Jurkat, Clone E6-1 (cell line): ENCODE results near the gene MACC1.

Experiments used
- DNase-seq: peaks from one replicate; pipeline ENCODE4 v3.0.0-alpha.2; 2011; ENCODE audit warnings: low read depth, low spot score
- H3K4me3 ChIP-seq: 2 replicates; pipeline ENCODE4 v1.5.1; 2011; ENCODE audit warnings: mild to moderate bottlenecking, low read length, control low read depth, moderate library complexity

The MACC1 gene

DNA sequence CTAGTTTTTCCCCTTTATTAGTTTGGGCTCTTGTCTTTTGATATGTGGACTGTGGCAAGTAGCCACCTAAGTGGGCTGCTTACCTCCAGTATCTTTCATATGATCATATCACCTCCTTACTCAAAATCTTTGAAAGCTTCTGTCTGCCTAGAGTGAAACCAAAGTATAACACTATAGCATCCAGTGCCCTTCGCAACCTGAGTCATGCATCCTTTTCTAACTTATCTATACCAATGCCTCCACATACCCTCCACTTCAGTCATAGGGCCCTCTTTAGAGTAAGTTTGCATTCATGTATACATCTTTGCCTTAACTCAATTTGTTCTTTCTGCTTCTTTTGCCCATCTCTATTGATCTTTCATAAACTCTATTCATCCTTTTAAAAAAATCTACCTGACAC is 15.7 kb upstream of the MACC1 start:
- DNase-seq = no peak
- no peak overlapping the region for H3K4me3 ChIP-seq

DNA sequence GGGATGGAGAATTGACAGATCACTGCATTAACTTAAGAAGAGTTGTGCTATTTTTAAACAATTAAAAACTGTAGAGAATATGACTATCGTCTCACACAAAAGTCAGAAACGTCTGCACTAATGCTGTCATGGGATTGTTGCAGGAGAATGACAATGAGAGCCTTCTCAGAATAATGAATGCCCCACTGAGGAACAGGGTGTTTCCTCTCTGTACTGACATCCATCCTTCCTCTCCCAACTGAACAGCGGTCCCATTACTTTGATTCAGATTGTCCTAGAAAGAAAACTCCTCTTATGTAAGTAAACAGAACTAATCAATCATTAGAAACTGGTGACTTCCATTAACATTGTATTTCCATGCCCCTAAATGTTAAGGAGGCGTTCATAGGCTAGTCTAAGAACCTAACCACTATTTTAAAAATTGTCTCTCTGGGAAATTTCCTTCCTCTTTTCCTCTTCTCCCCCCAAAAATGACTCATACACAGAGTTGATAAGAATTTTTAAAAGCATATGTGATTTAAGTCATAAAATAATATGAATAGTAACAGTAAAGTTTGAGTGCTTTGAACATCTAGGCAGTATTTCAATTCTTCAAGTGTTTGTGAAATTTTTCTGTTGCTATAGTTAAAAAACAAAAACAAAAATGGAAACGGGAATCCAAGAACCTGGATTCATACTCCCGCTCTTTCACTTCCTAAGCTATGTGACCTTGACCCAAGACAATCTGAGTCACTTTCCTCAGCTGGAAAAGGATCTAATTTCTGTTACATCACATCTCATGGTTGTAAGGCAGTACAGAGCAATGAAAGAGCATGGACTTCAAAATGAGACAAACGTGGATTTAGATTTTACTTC is 12.7 kb upstream of the MACC1 start:
- H3K4me3 ChIP-seq = no peak overlapping the region
- no peak for DNase-seq

DNA sequence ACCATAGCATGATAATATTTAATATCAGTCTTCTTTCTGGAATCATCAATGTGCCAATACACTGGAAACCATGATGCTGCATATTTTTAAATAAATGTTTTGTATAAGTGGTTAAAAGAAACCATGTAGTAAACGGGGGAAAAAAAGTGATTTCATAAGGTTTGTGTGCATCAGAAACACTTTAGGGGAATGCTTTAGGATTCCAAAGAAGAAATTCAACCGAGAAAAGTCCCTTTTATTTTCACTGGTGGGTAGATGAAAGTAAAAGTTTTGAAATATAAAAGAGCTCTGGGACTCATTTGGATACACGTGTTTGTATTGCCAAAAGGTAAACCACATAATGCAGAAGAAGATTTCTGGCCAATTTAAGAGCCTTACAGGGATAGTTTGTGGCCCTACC is 11.9 kb upstream of the MACC1 start:
- no peak overlapping the region for H3K4me3 ChIP-seq
- no peak for DNase-seq

- DNase-seq = no peak
These were observed 11.5 kb upstream of the MACC1 start for GRCh38 chr7:20228654-20229053.

DNA sequence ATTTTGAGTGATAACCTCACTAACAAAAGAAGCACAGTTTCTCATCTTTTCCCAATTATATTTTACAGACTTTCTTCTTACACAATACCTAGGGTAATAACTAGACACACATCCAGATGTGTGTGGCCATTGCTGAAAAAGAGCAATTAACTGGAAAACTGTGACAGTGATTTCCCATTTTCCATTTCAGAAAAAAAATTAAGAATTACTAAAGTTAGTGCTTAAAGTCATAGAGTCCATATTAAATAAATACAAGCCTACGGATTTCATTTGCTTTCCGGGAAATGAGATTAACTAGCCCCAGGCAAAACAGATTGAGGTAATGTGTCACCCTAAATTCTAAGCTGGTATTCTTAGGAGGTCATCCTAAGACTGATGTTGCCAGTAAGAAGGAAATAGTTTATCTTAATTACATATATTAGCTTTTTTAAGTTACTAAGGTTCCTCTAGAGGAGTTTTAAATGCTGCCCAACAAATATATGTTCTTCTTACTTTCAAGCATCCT is 10.2 kb upstream of the MACC1 start:
- DNase-seq = no peak
- no peak overlapping the region for H3K4me3 ChIP-seq

More at GRCh38 chr7:20228654-20229053, 11.5 kb upstream of the MACC1 start:
- H3K4me3 ChIP-seq = no peak overlapping the region

- no peak for DNase-seq
- no peak overlapping the region for H3K4me3 ChIP-seq
These were observed 9.7 kb upstream of the MACC1 start for GRCh38 chr7:20226860-20227259.

DNA sequence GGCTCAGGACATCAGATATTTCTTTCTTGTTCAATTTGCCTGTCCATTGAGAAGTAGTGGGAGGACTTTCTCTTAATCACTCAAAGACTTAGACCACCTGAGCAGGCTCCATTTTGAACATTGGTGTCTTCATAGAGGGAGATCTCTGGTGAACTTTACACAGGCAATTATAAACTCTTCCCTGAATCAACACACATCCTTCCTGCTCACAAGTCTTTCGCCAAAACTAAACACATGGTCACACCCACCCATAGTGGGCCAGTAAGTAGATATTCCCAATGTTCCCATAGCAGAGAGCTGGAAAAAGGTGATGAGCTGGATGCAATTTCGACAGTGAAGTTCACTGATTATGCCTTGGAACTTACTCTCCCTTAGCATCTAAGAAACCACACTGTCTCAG is 8.2 kb upstream of the MACC1 start:
- DNase-seq = no peak
- H3K4me3 ChIP-seq = no peak overlapping the region

DNA sequence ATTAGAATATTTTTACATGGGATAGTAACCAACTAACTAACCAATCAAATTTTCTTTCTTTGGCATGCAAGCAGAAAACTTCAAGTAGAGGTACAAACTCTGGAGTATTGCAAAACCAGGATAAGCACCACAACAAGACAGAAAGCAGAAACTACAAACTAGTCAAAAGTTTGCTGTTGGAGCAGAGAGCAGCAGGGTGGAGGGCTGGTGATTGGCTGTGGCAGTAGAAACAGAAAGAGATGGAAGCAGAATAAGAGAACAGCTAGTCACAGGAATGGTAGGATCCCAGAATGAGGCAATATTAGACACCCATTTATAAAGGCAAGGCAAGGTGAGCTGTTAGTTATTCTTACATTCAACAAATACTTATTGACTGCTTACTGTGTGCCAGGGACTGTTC is 6.8 kb upstream of the MACC1 start:
- no peak overlapping the region for H3K4me3 ChIP-seq
- DNase-seq = no peak

DNA sequence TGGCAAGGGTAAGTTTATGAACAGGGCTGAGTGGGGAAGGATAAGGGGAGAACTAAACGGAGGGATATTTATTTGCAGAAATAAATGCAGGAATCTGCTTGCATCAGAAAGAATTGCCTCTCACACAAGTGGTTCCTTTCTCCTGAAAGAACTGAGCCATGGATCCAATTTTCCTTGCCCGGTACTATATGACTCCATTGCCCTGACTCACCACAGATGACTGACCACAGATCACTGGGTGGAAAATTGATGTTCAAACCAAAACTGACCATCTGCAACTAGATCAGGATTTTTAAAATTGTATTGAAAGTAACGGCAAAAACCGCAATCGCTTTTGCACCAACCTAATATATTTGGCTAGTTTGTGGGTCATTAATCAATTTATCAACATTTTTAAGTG is 6.2 kb upstream of the MACC1 start:
- no peak for DNase-seq
- H3K4me3 ChIP-seq = no peak overlapping the region

GRCh38 chr7:20222219-20222828 is 5.1 kb upstream of the MACC1 start:
- no peak for DNase-seq
- no peak overlapping the region for H3K4me3 ChIP-seq

GRCh38 chr7:20220921-20221547 is 3.9 kb upstream of the MACC1 start:
- no peak for DNase-seq
- no peak overlapping the region for H3K4me3 ChIP-seq

- no peak overlapping the region for H3K4me3 ChIP-seq
- no peak for DNase-seq
These were observed 3.1 kb upstream of the MACC1 start for GRCh38 chr7:20220293-20220761.

DNA sequence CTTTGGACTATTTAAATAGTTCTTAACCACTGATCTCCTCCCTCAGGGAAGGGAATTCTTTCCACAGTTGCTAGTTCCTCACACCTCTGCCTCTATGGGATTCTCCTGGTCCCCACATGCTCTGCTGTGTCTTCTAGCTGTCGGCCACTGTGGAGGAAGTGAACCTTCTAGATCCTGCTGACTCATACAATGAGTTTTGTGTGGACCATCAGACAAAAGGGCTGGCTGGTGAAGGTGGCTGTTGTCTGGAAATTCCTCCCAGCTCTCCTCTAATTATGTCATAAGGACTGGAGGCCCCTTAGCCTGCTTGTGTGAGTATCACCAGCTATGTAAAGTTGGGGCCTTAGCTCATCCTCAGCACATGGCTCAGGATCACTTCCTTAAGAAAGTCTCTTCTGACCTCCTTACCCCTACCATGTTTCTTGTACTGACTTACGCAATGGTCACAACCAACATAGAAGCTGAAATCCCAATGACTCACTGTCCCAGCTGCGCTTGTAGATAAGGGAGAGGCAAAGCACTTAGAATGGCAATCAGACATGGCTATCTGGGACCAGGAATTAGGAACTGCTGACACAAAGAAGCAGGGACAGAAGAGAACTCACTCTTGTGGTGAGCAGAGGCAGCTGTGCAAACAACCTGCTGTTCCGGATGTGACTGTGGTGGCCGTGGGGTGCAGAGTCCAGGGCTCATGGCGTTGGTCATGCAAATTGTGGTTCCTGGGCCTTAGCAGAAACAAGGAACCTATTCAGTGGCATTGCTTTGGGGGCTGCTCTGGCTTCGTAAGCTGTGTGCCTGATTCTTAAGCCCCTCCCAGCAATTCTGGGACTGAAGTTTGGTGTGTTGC is 2.5 kb upstream of the MACC1 start:
- no peak overlapping the region for H3K4me3 ChIP-seq
- no peak for DNase-seq

- no peak overlapping the region for H3K4me3 ChIP-seq
- no peak for DNase-seq
These were observed 1.9 kb upstream of the MACC1 start for GRCh38 chr7:20219062-20219445.

DNA sequence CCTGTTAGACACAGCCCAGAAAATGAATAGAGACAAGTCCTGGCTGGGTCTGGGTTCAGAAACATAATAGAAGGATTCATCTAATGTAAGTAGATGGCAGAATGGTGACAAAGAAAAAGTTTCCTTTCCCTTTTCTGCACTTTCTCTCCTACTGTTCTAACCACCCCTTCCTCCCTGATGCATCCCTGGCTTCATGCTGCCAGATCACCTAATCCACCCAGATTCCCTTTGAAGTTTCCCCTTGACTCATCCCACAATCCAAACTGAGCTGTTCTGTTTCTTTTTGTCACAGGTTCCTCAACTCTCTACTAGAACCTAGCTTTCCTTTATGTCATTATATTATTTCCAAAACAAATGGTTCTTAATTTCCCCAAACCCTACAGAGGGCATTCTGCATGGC is 1.1 kb upstream of the MACC1 start:
- DNase-seq = no peak
- no peak overlapping the region for H3K4me3 ChIP-seq

DNA sequence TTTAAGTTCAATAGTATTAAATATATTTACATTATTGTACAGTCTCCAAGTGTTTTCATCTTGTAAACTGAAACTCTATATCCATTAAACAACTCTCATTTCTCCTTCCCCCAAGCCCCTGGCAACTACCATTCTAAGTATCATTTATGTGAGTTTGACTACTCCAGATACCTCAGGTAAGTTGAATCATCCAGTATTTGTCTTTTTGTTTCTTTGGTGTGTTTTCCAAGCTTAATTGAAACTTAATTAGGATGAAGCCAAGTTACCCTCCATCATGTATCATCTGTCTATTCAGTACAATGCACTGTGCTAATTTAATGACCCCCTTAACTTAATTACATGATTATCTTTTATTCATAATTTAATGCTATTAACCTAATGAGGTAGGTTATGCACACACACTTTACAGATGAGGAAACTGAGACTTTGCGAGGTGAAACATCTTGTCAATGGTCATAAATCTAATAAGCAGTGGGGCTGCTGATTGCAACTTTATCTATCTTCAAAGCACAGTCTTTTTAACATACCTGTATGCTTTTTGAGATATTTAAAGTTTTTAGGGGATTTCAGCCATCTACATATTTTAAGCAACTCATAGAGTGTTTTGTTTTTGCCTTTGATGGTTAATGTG is 663 bp downstream of the MACC1 start:
- H3K4me3 ChIP-seq = no peak overlapping the region
- no peak for DNase-seq

GRCh38 chr7:20214921-20215669 is 2.1 kb downstream of the MACC1 start:
- no peak overlapping the region for H3K4me3 ChIP-seq

DNA sequence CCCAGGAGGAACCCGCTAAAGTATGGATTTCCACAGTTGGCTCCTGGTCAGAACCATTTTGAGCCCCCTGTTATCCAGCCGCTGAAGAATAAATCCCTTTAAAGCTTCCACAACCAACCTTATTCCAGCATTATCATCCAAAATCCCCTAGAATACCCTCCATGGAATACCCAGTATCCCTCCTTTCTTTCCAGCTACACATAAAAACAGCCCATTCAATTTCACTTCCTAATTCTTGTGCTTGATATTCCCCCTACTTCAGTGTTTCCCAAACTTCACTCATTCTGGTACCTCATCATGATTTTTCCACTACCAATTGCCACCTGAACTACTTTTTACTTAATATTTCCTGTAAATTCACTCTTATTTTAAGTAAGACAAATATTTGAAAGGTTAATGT is 3.1 kb downstream of the MACC1 start:
- no peak overlapping the region for H3K4me3 ChIP-seq
- no peak for DNase-seq

More at GRCh38 chr7:20214921-20215669, 2.1 kb downstream of the MACC1 start:
- DNase-seq = no peak
